Fibroblast of lung (primary cell): ENCODE results near the gene ATXN7L1.

Experiments
- CTCF ChIP-seq, 2 donors: IDR thresholded peaks in 1 of 2; conservative IDR thresholded peaks in 1 of 2; 1 replicate in 1 of 2; 2 replicates in 1 of 2; pipeline ENCODE4 v1.5.1; 2011 to 2012; ENCODE audit warnings: low read length in 2 of 2, control low read depth in 1 of 2, inconsistent platforms in 1 of 2, low read depth in 1 of 2, mild to moderate bottlenecking in 1 of 2
- EZH2 ChIP-seq: IDR thresholded peaks from 2 replicates; pipeline ENCODE4 v1.5.1; 2012; ENCODE audit warnings: low read length, control low read depth, mild to moderate bottlenecking; ENCODE audit errors: missing control alignments

- TF ChIP-seq CTCF (conservative IDR thresholded peaks at IDR 0.05 in 1 of 2, IDR thresholded peaks at IDR 0.05 in 1 of 2; ENCODE audit: low read depth in 1 of 2, low read length in 2 of 2) (no peak), EZH2 (no peak)
Measured at GRCh38 chr7:105860793-105861192, 15.6 kb downstream of the ATXN7L1 start.
